Measurements from ENCODE around the gene C16orf74.

Gene C16orf74

DNA sequence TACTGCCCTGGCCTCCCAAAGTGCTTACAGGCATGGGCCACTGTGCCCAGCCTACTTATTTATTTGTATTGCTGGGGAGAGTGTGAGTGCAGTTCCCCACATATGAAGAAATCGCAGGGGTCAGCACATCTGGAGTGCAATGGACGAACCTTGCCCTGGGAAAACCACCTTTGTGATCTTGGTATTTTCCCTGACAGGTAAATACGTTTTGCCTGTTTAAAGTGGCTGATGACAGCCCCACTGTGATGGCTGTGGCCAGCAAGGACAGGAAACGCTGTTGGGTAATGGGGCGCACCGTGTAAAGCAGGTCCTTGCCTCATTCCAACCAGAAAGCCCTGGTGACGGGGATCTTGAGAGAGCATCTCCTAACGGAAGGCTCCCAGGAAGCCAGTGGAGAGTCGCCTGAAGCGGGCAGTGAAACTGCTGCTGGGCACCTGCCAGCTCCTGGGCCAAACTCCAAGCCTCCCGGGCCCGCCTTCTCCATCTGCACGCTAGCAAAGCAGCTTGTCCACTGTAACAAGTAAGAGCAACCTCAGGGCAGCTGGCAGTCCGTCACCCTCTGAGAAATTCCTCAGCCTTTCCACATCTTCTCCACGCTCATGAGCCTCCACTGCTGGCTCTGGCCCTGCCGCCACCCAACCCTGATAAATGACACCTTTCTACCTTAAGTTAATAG is 30.9 kb upstream of the C16orf74 start:
- H3K36me3 ChIP-seq: peaks cover 49 to 59% (median 59%) of the 10 kb centered on the region in 3 donors
- H3K4me3 ChIP-seq: no peak overlapping the region
- no peak overlapping the region for H3K27ac ChIP-seq
- H3K27me3 ChIP-seq: no peaks in the 10 kb centered on the region
- TF ChIP-seq, protein P1, sequence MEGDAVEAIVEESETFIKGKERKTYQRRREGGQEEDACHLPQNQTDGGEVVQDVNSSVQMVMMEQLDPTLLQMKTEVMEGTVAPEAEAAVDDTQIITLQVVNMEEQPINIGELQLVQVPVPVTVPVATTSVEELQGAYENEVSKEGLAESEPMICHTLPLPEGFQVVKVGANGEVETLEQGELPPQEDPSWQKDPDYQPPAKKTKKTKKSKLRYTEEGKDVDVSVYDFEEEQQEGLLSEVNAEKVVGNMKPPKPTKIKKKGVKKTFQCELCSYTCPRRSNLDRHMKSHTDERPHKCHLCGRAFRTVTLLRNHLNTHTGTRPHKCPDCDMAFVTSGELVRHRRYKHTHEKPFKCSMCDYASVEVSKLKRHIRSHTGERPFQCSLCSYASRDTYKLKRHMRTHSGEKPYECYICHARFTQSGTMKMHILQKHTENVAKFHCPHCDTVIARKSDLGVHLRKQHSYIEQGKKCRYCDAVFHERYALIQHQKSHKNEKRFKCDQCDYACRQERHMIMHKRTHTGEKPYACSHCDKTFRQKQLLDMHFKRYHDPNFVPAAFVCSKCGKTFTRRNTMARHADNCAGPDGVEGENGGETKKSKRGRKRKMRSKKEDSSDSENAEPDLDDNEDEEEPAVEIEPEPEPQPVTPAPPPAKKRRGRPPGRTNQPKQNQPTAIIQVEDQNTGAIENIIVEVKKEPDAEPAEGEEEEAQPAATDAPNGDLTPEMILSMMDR (IDR thresholded peaks at IDR 0.05): no peak
- intact Hi-C loops (cut with DNase I; ENCODE audit: low total_unique reads): no loop called here
- peaks cover 0 to 13% (median 6%) of the 10 kb centered on the region in 4 donors for H3K4me1 ChIP-seq
- H3K9me3 ChIP-seq: no peaks in the 10 kb centered on the region
- DNase-seq: peak in 1 of 2 donors; percentile 81

DNA sequence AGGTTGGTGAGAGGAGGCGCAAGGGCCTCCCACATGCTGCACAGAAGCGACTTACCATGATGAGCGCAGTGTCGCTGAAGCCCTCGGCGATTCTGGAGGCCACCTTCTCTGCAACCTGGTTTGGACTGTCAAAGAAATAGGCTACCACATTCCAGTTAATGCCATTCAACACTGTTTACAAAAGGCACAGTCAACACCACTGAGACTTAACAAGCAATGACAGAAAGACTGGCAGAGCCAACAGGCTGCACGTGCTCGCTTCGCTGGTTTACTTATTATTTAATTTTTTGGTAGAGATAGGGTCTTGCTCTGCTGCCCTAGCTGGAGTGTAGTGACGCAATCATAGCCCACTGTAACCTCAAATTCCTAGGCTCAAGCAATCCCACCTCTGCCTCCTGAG is 30.3 kb upstream of the C16orf74 start:
- H3K4me1 ChIP-seq: peaks cover 0 to 13% (median 6%) of the 10 kb centered on the region in 4 donors
- no peak overlapping the region for H3K27ac ChIP-seq
- DNase-seq: no peak
- H3K36me3 ChIP-seq: peaks cover 43 to 52% (median 52%) of the 10 kb centered on the region in 3 donors
- TF ChIP-seq, protein P1 (IDR thresholded peaks at IDR 0.05): no peak
- intact Hi-C loops (cut with DNase I; ENCODE audit: low total_unique reads): no loop called here
- H3K4me3 ChIP-seq: no peak overlapping the region
- H3K27me3 ChIP-seq: no peaks in the 10 kb centered on the region
- H3K9me3 ChIP-seq: no peaks in the 10 kb centered on the region

DNA sequence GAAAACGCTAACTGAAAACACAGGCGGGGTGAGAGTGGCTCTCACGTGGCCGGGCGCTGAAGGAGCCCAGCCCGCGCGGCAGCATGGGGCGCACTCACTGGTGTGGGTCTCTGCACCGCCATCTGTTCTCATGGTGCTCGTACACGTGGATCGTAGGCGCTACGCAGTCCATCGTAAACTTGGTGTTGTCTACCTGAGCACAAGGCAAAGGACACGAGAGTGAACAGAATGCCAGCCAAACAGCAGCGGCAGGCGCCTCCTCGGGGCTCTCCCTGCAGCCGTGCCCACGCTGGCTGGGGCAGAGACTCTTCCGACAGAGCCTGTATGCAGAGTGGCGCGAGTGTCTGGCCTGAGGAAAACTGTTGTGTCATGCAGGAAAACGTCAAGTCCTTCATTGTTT is 29.4 kb upstream of the C16orf74 start:
- Histone ChIP-seq H3K27ac (no peak overlapping the region), H3K4me3 (no peak overlapping the region), H3K27me3 (no peaks in the 10 kb centered on the region), H3K9me3 (no peaks in the 10 kb centered on the region), H3K4me1 (peaks cover 0 to 13% (median 6%) of the 10 kb centered on the region in 4 donors), H3K36me3 (peaks cover 35 to 51% (median 45%) of the 10 kb centered on the region in 3 donors)
- no peak for DNase-seq
- TF ChIP-seq, protein P1 (IDR thresholded peaks at IDR 0.05): no peak
- intact Hi-C loops (cut with DNase I; ENCODE audit: low total_unique reads): no loop called here

DNA sequence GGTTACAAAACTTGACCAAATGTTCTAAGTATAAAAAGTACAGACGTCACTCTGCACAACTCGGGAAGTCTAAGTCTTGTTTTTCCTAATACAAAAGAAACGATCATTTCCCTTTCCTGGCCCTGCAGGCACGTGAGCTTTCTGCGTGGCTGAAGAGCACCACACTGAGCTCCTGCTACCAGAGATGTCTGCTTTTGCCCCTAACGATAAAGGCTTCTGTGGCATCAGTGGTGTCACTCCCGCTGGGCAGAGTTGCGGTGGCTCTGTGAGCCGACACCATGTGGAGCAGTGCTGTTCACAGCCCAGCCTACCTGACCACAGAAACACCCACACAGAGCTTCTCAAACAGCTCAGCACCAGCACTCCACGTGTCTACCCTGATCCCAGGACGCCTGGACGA is 28.0 kb upstream of the C16orf74 start:
- no peaks in the 10 kb centered on the region for H3K9me3 ChIP-seq
- no peak for DNase-seq
- H3K4me3 ChIP-seq: no peak overlapping the region
- no peak overlapping the region for H3K27ac ChIP-seq
- peaks cover 0 to 13% (median 6%) of the 10 kb centered on the region in 4 donors for H3K4me1 ChIP-seq
- intact Hi-C loops (cut with DNase I; ENCODE audit: low total_unique reads): no loop called here
- peaks cover 41 to 56% (median 50%) of the 10 kb centered on the region in 3 donors for H3K36me3 ChIP-seq
- no peaks in the 10 kb centered on the region for H3K27me3 ChIP-seq
- TF ChIP-seq, protein P1 (IDR thresholded peaks at IDR 0.05): no peak

DNA sequence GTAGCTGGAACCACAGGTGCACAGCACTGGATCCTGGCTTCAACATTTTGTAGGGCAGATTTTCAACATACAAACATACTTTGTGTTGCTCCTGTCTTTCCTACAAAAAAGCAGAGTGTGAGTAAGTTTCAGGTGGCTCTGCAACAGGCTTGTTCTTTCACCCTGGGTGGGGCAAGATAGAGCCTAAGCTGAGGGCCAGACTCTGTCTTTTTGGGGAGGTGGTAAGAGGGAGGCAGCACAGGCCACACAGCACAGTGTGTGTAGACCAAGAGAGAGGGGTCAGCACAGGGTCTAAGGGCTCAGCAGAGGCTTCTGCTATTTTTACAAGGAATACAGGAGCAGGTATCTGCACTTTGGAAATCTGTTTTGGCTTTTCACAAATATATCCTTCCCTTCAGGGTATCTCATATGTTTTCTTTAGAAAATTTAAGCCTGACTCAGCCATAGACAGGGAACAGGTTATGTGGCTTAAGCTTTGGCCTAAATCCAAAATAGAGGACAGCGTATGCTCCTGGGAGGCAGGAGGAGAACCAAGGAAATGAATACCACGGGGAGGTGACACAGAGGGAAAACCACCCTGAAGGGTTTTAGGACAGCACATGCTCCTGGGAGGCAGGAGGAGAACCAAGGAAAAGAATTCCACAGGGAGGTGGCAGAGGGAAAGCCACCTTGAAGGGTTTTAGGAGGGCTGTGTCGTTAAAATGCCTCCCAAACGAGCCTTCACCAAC is 26.9 kb upstream of the C16orf74 start:
- Histone ChIP-seq H3K36me3 (peaks cover 41 to 56% (median 50%) of the 10 kb centered on the region in 3 donors), H3K4me3 (no peak overlapping the region), H3K27me3 (no peaks in the 10 kb centered on the region), H3K4me1 (peaks cover 0 to 12% (median 5%) of the 10 kb centered on the region in 4 donors), H3K27ac (no peak overlapping the region), H3K9me3 (no peaks in the 10 kb centered on the region)
- TF ChIP-seq, protein P1 (IDR thresholded peaks at IDR 0.05): no peak
- intact Hi-C loops (cut with DNase I; ENCODE audit: low total_unique reads): no loop called here
- DNase-seq: no peak

All from tibial artery (tissue), 4 donors.